ENCODE measurements around the gene ZNF581. TPM values are rescaled to one million over a fixed set of nuclear protein-coding genes. Genes with fewer than 3 reads are reported as not detected.

The ZNF581 gene
- total RNA-seq, 3 donors from 2014 or later = 10.7 to 16.8 (median 16.7) TPM

DNA sequence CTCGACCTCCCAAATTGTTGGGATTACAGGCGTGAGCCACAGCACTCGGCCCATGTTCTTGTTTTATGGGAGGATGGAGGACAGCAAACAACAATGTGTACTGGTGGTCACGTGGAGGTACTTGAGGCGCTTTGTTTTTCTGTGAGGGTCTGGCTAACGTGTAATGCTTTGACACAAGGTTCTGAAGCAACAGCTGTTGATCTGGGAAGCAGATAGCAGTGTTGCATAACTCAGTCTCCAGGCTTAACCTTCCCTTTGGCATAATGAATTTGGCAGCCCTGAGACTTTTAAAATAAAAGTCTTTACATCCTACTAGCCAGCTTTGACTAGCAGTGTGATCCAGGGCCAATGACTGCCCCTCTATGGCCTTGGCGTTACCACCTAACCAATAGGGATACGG lies 9.6 kb upstream of the ZNF581 start:
- Histone ChIP-seq H3K4me1 (no peaks in the 10 kb centered on the region), H3K27ac (peak overlapping the region; percentile 75 to 100), H3K9me3 (no peaks in the 10 kb centered on the region), H3K27me3 (no peaks in the 10 kb centered on the region), H3K36me3 (no peaks in the 10 kb centered on the region), H3K4me3 (no peak overlapping the region)
- no peak for DNase-seq (ENCODE audit: low spot score in 2 of 2)
- TF ChIP-seq, protein P1, sequence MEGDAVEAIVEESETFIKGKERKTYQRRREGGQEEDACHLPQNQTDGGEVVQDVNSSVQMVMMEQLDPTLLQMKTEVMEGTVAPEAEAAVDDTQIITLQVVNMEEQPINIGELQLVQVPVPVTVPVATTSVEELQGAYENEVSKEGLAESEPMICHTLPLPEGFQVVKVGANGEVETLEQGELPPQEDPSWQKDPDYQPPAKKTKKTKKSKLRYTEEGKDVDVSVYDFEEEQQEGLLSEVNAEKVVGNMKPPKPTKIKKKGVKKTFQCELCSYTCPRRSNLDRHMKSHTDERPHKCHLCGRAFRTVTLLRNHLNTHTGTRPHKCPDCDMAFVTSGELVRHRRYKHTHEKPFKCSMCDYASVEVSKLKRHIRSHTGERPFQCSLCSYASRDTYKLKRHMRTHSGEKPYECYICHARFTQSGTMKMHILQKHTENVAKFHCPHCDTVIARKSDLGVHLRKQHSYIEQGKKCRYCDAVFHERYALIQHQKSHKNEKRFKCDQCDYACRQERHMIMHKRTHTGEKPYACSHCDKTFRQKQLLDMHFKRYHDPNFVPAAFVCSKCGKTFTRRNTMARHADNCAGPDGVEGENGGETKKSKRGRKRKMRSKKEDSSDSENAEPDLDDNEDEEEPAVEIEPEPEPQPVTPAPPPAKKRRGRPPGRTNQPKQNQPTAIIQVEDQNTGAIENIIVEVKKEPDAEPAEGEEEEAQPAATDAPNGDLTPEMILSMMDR (IDR thresholded peaks at IDR 0.05) = no peak
- no peak for TF ChIP-seq POLR2AphosphoS5 (IDR thresholded peaks at IDR 0.05)
- intact Hi-C loops (cut with DNase I; ENCODE audit: low total_unique reads) = no loop called here

GRCh38 chr19:55635334-55635717 lies 8.1 kb upstream of the ZNF581 start:
- no peak for TF ChIP-seq POLR2A (IDR thresholded peaks at IDR 0.05)
- TF ChIP-seq POLR2AphosphoS5 (IDR thresholded peaks at IDR 0.05) = no peak
- TF ChIP-seq, protein P1 (IDR thresholded peaks at IDR 0.05) = no peak
- H3K27ac ChIP-seq = peak overlapping the region; percentile 99 to 100
- peak overlapping the region; percentile 92 to 100 (median 98) for H3K4me3 ChIP-seq
- intact Hi-C loops (cut with DNase I; ENCODE audit: low total_unique reads) = no loop called here
- DNase-seq (ENCODE audit: low spot score in 2 of 2) = no peak
- no peaks in the 10 kb centered on the region for H3K9me3 ChIP-seq
- no peaks in the 10 kb centered on the region for H3K27me3 ChIP-seq
- H3K4me1 ChIP-seq = peaks cover 0 to 3% of the 10 kb centered on the region in 2 donors
- H3K36me3 ChIP-seq = no peaks in the 10 kb centered on the region

GRCh38 chr19:55635856-55636440 lies 7.5 kb upstream of the ZNF581 start:
- intact Hi-C loops (cut with DNase I; ENCODE audit: low total_unique reads) = no loop called here
- no peak for DNase-seq (ENCODE audit: low spot score in 2 of 2)
- peak overlapping the region; percentile 99 to 100 for H3K27ac ChIP-seq

DNA sequence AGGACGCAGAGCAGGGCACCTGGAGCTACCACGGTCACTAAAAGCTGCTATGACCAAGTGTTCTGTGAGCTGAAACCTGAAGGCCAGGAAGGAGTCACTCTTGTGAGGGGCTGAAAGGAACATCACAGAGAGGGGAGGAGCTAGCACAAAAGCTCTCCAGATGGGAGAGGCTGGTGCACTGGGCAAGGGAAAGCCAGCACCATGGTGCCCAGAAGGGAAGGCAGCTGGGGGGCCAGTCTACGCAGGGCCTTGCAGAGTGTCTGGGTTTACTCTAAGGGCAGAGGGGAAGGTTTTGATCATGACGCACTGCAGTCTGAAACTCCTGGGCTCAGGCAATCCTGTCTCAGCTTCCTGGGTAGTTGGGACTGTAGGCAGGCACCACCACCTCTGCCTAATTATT lies 6.7 kb upstream of the ZNF581 start:
- TF ChIP-seq POLR2A (IDR thresholded peaks at IDR 0.05) (no peak), POLR2AphosphoS5 (IDR thresholded peaks at IDR 0.05) (no peak)
- TF ChIP-seq, protein P1 (IDR thresholded peaks at IDR 0.05) = no peak
- Histone ChIP-seq H3K9me3 (no peaks in the 10 kb centered on the region), H3K4me1 (peaks cover under 1 to 3% of the 10 kb centered on the region in 2 donors), H3K4me3 (peak overlapping the region in 2 of 3 donors; percentile 98 to 100), H3K27me3 (no peaks in the 10 kb centered on the region), H3K36me3 (no peaks in the 10 kb centered on the region), H3K27ac (peak overlapping the region; percentile 99 to 100)
- no peak for DNase-seq (ENCODE audit: low spot score in 2 of 2)
- intact Hi-C loops (cut with DNase I; ENCODE audit: low total_unique reads) = no loop called here

More at GRCh38 chr19:55635856-55636440, 7.5 kb upstream of the ZNF581 start:
- Histone ChIP-seq H3K4me1 (peaks cover 0 to 3% of the 10 kb centered on the region in 2 donors), H3K4me3 (peak overlapping the region; percentile 92 to 100 (median 98)), H3K36me3 (no peaks in the 10 kb centered on the region), H3K27me3 (no peaks in the 10 kb centered on the region), H3K9me3 (no peaks in the 10 kb centered on the region)
- TF ChIP-seq, protein P1 (IDR thresholded peaks at IDR 0.05) = no peak
- no peak for TF ChIP-seq POLR2A (IDR thresholded peaks at IDR 0.05)
- no peak for TF ChIP-seq POLR2AphosphoS5 (IDR thresholded peaks at IDR 0.05)

DNA sequence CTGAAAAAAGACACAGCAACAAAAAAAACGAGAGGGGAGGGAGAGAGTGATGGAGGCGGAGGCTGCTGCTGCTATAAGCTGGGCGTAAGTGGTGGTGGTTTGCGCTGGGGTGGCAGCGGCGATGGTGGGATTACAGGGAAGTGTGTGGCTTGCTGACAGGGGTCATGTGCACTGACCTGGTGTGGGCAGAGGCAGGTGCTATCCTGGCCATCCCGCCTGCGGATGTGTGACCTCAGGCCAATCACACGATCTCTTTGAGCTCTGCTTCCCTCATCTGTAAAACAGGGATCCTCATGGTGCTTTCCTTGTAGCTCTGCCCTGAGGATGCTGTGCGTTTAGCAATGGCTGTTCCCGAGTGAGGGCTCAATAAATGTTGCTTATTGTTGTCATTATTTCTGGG lies 5.9 kb upstream of the ZNF581 start:
- intact Hi-C loops (cut with DNase I; ENCODE audit: low total_unique reads) = no loop called here
- Histone ChIP-seq H3K36me3 (no peaks in the 10 kb centered on the region), H3K27me3 (no peaks in the 10 kb centered on the region), H3K9me3 (no peaks in the 10 kb centered on the region), H3K4me1 (peaks cover 3 to 5% of the 10 kb centered on the region in 2 donors), H3K27ac (no peak overlapping the region), H3K4me3 (no peak overlapping the region)
- no peak for TF ChIP-seq POLR2AphosphoS5 (IDR thresholded peaks at IDR 0.05)
- TF ChIP-seq POLR2A (IDR thresholded peaks at IDR 0.05) = no peak
- TF ChIP-seq, protein P1 (IDR thresholded peaks at IDR 0.05) = no peak
- no peak for DNase-seq (ENCODE audit: low spot score in 2 of 2)
